Tibial nerve (tissue), 4 donors: ENCODE data around the gene OPN1SW.

Source experiments
- CTCF ChIP-seq, 5 experiments: fragments of 200-600 bp in 3 of 5; fragments of 450-650 bp in 2 of 5; sonication (generic) in 3 of 5; IDR thresholded peaks; one replicate each; pipeline ENCODE4 v1.5.1; 2016 to 2019; ENCODE audit warnings: antibody characterized with exemption in 5 of 5, mild to moderate bottlenecking in 3 of 5, moderate library complexity in 2 of 5
- EP300 ChIP-seq, 2 donors: sonication (generic); formaldehyde crosslinking; IDR thresholded peaks; one replicate each; pipeline ENCODE4 v1.6.1; 2017; ENCODE audit warnings: antibody characterized with exemption in 2 of 2, mild to moderate bottlenecking in 1 of 2
- POLR2A ChIP-seq, 2 donors: fragments of 450-650 bp; IDR thresholded peaks; one replicate each; pipeline ENCODE4 v1.6.1; 2017; ENCODE audit warnings: antibody characterized with exemption in 2 of 2, mild to moderate bottlenecking in 2 of 2, moderate library complexity in 2 of 2

- TF ChIP-seq CTCF (IDR thresholded peaks at IDR 0.05) (peak in 2 of 5 experiments; percentile 7 to 9), POLR2A (IDR thresholded peaks at IDR 0.05) (peak; percentile 83 to 89), EP300 (IDR thresholded peaks at IDR 0.05) (peak; percentile 77 to 92)
These were observed 36.3 kb downstream of the OPN1SW start, which contains the start of gene CALU for GRCh38 chr7:128739048-128739962.
